GM21381 (cell line): Measurements from ENCODE around the gene METRN.
"Not testable (repeated sequence)": the region's sequence is repeated elsewhere in the genome, so short reads cannot be mapped to it uniquely, and the experiment has no call there.

Experiments
- ATAC-seq: cut with Tn5 transposase; IDR thresholded peaks from one replicate; pipeline ENCODE4 v1.9.1; 2021; ENCODE audit warnings: mild to moderate bottlenecking, moderate library complexity; ENCODE audit not compliant: unreplicated experiment

The METRN gene

DNA sequence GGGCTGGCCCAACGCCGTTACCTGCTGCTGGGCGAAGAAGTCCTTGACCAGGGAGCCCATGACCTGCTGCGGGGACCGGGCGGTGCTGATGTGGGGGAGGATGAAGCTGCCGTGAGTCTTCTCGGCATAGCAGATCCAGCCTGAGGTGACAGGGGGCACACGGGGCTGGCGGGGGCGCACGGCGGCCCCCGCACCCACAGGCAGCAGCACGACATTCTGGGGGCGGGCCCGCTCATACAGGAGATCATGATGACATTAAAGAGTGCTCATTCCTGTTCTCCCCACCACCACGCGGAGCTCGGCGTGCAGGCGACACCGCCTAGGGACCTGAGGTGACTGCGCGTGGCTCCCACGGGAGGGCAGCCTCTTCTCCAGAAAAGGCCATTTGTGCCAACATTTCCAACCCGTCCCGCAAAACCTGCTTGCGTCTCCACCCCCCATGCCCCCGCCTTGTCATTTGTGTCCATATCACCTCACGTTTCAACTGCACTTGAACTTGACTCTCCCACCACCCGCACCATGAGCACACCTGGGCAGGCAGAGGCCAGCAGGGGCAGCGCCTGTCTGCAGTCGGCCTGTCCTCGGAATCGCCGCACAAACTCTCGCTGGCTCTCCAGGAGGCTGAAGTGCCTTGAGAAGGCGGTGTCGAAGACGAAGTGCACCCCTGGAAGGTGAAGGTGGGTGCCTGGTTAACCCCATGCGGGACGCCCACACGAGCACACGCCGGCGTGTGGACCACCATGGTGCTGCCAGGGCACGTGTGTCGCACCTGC lies 19.5 kb downstream of the METRN start:
- ATAC-seq, result no peak

DNA sequence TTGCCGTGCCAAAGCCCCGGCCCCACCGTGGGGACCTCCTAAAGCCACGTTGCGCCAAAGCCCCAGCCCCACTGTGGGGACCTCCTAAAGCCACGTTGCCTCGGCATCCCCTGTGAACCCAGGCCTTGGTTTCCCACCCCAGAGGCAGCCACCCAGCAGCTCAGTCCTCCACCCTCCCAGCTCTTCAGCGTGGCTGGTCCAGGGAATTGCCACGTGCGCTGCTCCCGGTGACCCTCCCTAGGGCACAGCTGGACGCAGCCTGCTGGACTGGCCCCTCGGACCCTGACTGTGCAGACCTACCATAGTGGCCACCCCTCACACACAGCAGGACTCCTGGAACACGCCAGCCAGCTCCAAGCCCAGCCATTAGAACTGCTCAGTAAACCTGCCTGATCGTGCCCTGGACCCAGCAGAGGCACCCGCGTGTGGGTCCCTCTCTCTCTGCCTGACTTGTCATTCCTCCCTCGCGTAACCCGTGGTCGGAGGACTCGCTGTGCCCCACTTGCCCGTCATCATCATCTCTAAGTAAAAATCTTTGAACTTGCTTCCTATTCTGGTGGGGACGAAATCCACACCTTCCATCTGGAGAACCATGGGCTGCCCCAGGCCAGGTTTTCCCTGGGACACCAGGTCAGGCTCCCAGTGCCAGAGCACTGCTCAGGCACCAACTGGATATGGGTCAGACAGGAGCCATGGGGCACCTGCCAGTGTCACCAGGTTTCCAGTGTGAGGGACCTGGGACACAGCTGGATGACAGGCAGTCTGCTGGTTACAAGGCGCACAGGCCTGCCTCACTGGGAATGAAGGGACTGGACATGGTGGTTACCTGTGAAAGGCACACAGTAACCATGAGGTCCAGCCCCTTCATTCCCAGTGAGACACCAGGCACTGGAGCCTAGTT lies 20.3 kb downstream of the METRN start:
- no peak for ATAC-seq

DNA sequence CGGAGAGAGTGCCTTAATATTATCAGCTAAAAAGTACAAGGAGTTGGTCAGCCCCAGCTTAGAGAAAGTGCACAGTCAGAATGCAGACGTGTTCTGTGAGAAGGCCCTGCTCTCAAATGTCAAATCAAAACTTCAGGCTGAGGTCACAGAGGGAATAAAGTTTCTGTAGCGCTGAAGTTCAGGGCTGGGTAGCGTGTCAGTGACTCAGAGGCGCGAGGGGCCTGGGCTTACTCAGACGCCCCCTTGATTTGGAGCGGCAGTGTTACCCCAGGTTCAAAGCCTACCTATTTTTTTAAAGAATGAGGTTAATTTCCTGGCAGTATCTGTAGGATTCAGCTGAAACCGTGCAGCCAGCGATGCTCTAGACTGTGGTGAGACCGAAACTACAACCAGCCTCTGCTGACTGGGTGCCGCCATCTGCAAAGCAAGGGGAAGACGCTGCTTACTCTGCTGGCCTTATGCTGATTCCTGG lies 21.1 kb downstream of the METRN start:
- no peak for ATAC-seq

DNA sequence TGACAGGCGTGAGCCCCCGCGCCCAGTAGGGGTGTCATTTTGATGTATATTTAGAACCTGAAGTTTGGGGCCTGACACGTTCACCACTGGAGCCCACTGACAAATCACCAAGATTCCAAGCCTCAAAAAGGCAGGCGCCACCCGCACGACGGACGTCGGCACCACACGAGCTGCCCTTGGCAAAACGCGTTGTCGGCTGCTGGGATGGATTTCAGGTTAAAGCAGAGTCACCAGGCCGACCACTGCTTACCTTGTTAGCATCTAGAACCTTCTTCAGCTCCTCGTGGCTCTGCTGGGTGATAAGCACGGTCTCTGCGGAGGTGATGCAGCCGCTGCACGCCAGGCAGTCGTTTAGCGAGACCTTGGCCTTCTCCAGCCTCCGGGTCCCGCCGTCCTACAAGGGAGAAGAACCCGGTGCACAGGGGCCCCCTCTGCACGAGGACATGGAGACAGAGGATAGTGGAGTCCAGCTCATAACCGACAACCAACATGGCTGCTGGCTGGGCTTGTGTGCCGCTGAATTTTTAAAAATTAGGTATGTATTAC lies 22.1 kb downstream of the METRN start:
- ATAC-seq, result no peak

DNA sequence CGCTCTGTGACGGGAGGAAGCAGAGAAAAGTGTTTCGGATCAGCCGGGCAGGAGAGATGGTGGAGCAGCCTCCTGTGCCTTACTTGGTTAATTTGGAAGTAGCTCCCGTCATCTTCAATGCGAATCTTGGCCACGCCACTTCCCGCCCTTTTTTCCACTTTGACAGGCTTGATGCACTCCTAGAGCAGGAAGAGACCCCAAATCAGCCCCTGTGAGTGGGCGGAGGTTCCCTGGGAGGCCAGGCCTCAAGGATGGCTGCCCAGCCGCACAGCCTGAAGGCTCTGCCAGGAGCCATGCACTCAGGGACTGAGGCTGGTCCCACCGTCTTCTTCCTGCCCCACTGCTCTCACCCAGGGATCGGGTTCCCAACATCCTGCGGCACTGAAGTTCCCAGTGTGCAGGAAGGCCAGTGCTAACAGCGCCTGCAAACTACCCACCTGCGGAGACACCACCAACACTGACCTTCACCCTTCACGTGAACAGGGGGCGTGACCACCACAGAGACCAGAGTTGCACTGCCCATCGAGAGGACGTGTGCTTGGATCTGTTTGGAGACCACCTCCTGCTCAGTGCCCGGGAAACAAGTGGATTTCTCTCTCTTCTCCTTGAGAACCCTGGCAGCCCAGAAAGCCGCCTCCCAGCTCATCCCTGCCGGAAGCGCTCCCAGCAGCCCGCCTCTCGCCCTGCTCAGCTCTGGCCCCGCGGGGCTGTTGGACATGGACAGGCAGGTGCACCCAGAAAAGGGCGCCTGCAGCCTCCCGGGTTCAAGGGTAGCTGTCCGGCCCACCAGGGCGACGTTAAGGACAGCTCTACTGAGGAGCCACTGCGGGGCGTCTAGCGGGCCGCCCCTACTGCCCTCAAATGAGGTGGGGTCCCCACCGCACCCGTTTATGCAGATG lies 24.9 kb downstream of the METRN start:
- no peak for ATAC-seq

DNA sequence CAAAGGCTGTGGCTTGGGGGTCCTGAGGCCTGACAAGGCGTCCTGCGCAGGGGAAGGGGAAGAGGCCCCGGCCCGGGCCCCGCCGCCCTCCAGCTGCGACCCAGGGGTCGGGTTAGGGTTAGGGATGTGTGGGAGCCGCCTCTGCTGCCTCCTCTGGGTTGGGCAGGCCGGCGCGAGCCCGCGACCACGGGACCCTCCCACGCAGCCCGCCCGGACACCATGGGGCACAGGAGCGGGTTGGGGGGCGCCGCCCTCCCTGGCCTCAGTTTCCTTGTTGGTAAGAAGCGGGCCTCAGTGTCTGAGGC lies 25.5 kb downstream of the METRN start:
- peak; percentile 23 for ATAC-seq

DNA sequence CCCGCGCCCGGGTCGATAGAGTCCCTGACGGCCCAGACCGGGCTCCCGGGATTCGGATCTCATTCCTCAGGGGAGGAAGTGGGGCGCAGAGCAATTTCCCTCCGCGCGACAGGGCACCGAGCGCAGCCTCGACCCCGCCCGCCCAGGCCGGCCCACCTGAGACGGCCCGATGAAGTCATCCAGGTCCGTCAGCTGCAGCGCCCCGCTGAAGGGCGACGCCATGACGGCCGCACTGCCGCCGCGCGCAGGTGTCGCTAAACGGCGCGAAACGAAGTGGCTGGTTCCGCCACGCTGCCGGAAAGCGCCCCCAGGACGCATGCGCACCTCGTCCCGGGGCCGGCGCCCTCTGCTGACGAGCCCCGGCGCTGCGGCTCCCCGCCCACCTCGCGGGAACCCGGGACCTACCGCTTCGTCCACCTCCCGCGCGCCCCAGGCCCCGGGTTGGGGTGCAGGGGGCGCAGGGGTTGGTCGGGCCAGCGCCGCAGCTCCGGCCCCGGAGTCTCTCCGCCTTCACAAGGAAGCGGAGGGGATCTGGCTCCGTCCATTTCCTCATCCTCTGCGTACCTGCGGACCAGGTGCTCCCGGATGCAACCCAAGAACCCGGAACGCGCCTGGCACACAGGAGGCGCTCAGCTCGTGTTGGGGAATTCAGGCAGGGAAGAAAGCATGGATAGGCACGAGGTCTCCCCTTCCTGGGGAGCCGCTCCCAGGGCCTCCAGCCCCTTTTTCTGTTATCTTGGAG lies 26.0 kb downstream of the METRN start, which contains the start of gene CIAO3:
CIAO3 (minus strand) TSS at position 234 of the 742 bp plus-strand sequence; CDS start at position 222, 12 bp downstream.
- peak; percentile 76 for ATAC-seq

DNA sequence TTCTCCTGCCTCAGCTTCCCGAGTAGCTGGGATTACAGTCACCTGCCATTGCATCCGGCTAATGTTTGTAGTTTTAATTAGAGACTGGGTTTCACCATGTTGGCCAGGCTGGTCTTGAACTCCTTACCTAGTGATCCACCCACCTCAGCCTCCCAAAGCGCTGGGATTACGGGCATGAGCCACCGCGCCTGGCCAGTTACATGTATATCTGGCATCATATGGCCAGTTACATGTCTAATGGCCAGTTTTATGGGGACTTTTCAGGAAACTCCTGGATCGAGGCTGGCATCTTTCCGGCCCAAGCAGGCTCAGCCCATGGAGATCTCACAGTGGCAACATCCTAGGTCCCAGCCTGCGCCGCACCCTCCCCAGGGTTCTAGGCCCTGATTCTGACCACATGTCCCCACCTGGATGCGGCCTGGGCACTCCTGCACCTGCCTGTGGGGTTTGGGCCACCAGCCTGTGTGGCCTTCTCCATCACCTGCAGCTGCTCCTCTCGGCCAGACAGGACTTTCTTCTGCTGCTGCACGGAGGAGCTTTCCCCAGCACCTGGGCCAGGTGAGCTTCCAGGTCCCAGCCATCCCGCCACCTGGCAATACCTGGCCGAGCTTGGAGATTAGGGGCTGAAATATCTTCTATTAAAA lies 27.2 kb downstream of the METRN start:
- ATAC-seq, result no peak

DNA sequence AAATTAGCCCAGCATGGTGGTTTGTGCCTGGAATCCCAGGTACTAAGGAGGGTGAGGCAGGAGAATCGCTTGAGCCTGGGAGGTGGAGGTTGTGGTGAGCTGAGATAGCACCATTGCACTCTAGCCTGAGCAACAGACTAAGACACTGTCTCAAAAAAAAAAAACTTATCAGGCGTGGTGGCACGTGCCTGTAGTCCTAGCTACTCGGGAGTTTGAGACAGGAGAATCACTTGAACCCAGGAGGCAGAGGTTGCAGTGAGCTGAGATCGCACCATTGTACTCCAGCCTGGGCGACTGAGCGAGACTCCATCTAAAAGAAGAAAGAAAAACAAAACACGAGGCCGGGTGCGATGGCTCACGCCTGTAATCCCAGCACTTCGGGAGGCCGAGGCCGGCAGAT lies 28.0 kb downstream of the METRN start:
- not testable (repeated sequence) for ATAC-seq

DNA sequence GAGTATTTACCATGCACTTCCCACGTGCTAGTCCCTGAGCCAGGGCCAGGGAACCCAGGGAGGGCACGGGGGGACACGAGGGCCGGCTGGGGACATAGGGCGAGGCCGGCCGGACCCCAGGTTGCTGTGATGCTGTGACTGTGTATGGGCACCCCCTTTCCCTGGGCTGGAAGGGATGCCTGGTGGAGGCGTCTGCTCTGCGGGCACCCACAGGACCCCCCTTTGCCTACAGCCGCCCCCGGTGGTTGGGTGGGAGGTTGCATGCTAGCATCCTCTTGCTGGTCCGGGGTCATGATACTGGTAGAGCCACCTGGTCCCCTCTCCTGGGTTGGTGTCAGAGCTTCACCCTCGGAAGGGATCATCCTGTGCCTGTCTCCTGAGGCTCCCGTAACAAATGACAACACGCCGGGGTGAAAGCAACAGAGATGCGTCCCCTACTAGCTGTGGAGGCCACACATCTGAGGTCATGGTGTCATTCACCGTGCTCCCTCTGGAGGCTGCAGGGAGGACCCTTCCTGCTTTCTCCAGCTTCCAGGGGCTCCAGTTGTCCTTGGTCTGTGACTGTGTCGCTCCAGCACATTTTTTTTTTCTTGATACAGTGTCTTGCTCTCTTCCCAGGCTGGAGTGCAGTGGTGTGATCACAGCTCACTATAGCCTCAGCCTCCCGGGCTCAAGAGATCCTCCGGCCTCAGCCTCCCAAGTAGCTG lies 29.0 kb downstream of the METRN start:
- ATAC-seq, result no peak

DNA sequence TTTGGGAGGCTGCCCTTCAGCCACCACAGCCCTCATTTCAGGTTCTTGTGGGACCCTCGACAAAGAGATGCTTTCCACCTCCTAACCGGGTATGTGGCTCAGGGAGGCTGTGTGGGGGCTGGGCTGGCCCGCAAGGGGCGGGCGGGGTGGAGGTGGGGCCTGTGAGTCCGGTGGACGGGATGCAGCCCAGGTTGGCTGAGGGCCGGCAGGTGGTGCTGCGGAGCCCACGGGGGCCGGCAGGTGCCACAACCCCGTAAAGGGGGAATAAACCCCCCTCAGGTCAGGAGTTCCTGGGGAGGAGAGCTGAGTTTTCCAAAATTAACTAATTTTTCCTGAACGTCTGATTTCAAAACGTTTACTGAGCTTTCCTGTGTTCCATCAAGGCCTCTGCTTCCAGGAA lies 30.8 kb downstream of the METRN start:
- no peak for ATAC-seq

DNA sequence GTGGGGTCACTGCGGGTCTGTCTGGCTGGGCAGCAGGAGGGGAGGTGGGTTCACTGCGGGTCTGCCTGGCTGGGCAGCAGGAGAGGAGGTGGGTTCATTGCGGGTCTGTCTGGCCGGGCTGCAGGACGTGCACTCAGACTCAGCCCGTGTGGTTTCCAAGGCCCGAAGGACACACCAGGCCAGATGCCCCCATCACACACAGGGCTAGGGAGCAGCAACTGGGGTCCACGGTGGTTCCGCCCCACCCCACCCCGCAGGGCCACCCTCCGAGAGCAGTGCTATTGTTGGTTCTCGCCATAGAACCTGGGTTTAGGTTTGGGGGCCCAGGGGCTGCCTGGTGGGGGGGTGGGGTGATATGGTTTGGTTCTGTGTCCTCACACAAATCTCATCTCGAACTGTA lies 31.7 kb downstream of the METRN start:
- ATAC-seq, result no peak

DNA sequence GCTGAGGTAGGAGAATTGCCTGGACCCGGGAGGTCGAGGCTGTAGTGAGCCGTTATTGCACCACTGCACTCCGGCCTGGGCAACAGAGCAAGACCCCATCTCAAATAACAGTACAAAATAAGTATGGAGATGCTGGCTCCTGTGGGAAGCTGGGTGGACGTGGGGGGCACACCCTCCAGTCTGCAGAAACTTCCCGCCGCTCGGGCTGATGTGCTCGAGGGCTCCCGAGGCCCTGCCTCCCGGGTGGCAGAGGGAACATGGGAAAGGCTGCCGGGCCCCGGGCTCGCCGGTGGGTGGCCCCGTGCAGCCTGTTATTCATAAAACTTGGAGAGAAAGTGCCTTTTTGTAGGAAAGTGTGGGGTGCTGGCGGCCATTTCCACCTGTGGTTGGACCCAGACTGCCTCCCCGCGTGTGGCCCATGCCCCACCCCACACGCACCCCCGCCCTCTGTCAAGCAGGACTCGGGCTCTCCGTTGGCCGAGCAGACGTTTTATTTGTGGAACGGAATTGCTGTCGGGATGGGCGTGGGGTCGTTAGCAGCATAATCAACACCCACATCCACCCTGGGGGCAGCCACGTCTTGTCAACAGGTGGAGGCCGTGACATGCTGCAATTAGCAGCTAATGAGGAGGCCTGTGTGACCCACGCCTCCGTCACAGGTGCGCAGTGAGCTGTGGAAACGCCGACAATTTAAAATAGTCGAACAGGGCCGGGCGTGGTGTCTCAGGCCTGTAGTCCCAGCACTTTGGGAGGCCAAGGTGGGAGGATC lies 33.2 kb downstream of the METRN start:
- no peak for ATAC-seq

DNA sequence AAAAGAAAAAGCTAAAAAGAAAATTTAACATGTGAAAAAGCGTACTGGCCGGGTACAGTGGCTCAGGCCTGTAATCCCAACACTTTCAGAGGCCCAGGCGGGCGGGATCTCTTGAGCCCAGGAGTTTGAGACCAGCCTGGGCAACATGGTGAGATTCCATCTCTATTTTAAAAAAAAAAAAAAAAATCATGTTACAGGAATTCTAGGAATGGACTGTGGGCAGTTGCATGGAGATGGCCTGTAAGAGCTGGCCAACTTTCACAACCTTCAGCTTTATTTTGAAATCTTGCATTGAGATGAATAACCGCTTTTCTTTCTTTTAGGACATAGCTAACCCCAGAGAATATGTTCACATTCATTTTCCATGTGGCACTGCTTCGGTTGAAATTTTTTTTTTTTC lies 34.1 kb downstream of the METRN start:
- no peak for ATAC-seq

DNA sequence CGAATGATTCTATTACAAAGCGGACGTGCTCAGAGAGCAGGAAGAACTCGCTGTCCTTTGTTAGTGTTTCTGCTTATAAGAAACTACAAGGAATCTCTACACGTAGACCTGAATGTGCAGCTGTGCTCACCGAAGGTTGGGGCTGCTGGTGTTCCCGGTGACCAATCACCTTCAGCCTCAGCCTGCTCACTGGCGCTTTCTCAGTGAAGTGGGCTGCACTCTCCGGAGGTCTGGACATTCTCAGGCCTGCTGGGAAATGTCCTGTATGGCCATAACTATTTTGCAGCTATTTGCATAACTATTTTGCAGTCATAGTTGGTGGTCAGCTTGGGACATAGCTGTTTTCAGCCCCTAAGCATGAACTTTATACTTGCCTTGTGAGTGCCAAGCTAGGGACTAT lies 35.6 kb downstream of the METRN start:
- ATAC-seq, result no peak

DNA sequence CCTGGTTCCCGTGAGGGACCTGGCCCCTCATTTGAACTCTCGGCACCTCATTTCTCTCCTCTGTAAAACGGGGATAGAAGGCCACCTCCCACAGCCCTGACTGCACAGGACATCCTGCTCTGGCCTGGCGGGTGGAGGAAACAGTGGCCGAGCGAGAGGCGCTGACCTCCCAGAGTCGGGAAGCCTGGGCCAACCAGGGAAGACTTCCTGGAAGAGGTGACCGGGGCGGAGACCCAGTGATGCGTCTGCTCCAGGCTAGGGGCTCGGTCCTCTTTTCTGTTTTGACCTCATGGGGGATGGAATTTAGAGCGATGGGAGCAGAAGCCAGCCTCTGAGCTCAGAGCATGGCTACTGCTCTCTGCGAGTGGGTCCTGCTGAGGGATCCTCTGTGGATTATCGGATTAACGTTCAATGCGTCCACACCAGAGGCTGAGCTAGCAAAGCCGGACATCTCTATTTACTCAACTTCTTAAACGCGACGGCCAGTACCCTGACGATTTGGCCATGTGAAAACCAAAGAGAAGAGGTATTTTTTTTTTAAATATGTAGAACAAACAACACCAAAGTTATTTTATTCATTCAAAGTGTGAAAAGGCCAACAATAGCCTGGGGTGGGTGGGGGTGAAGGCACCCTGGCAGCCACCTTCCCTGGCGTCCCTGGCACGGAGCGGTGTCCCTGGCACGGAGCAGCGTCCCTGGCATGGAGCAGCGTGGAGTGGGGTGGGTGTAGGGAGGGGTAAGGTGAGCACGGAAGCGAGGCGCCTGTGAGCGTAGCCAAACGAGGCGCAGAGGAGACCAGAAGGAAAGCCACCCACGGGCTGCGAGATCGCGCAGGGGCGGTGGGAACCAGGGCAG lies 36.5 kb downstream of the METRN start:
- ATAC-seq, result no peak

DNA sequence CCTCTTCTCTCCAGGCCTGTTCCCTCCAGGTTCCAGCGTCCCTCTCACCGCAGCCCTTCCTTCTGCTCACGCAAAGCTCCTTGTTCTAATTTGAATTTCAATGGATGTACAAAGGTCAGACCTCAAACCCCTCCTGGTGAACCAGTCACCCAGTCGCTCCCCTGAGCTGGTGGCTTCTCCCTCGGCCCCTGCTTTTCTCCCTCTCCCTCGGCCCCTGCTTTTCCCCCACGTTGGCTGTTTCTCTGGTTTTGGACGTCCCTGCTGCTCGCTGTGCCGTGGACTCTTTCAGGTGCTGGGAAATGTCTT lies 37.0 kb downstream of the METRN start:
- no peak for ATAC-seq
